Stimulated activated CD4-positive, alpha-beta T cell treated with anti-CD3 and anti-CD28 coated beads, Interleukin-15, amount 100 ng/mL, for 48 hours (primary cell): ENCODE results near the gene OR52K2.
"Not testable (repeated sequence)": the region's sequence is repeated elsewhere in the genome, so short reads cannot be mapped to it uniquely, and the experiment has no call there.

Experiments used
- DNase-seq, 2 donors: peaks; one replicate each; pipeline ENCODE4 v3.0.0-alpha.2; 2020; ENCODE audit warnings: low read depth in 2 of 2

Gene OR52K2

DNA sequence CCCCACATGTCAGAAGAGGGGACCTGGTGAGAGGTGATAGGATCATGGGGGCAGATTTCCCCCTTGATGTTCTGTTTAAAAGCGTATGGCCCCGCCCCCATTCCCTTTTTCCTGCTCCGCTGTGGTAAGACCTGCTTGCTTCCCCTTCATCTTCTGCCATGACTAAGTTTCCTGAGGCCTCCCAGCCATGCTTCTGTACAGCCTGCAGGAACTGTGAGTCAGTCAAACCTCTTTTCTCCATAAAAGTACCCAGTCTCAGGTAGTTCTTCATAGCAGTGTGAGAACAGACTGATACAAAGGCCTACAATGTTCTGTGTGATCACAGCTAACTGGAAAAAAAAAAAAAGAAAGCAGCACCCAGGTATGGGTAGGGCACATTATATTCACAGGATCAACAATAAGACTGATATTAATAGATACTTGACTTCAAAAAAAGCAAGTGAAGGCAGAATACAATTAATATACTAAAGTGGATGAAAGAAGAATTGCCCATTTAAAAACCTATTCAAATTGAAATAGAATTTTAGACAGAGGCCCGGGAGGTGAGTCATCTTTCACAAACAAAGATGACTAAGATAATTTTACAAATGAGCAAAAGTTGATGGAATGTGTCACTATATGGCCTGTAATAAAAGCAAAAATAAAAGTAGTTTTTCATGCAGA, 31.6 kb downstream of the OR52K2 start:
- DNase-seq, result no peak

DNA sequence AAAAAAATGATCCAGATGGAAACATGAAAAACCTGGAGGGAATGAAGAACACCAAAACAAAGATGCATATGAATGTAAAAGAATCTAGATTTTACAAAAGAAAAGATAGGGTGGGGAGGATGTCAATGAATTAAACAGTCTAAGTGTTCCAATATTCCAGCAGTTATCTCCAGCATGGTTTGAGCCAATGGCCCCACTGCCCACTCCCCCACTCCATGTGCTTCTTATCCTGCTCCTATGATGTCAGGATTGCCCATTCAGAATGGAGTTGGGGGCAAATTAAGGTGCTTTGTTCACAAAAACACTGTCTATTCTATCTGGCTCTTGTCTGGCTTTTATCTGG, 32.1 kb downstream of the OR52K2 start:
- no peak for DNase-seq

GRCh38 chr11:4482445-4482844, 33.4 kb downstream of the OR52K2 start, which contains the start of gene OR52K1:
OR52K1 (plus strand) TSS chr11:4482646; CDS start chr11:4488901, 6,255 bp downstream.
- no peak for DNase-seq

- no peak for DNase-seq
These were observed 35.2 kb downstream of the OR52K2 start for GRCh38 chr11:4484310-4484709.

DNA sequence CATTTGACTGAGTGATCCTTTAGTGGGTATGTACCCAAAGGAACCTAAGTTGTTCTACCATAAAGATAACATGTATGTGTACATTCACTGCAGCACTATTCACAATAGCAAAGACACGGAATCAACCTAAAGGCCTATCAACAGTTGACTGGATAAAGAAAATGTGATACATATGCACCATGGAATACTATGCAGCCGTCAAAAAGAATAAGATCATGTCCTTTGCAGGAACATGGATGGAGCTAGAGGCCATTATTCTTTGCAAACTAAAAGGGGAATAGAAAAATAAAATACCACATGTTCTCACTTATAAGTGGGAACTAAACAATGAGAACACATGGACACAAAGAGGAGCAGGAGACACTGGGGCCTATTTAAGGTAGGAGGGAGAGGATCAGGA, 42.3 kb downstream of the OR52K2 start:
- not testable (repeated sequence) for DNase-seq

DNA sequence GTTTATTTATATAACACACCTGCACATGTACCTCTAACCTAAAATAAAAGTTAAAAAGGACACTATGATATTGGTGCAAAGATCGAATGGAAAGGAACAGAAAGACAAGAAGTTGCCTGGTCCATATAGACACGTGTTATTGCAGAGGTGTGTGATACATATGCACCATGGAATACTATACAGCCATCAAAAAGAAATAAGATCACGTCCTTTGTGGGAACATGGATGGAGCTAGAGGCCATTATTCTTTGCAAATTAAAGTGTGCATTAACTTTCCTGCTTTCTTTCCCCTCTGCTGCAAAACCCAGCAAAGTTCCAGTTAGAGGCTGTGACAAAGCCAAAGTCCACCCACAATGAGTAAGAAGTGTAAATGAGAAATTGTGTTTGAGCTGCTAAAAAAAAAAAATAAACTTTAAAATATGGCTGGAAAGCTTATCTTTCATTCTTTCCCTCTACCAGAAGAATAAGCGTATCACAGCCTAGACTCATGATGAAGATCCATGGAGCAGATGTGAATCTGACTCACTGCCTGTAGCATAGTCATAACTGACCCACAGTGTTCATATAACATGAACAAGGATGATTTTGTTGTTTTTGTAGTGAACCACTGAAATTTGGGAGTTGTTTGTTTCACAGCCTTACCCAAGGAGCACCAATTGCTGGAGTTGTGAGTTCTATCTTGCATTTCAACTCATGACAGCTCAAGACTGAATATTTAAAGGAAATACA, 42.9 kb downstream of the OR52K2 start:
- DNase-seq, result no peak

DNA sequence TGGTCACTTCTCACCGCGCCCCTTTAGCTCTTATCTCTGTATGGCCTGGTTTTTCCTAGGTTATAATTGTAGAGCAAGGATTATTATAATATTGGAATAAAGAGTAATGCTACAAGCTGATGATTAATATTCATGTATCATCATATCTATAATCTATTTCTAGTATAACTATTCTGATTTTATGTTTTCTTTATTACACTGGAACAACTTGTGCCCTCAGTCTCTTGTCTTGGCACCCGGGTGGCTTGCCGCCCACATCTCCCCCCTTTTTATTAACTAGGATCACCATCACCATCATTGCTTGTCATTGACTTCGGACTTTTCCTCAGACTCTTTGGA, 44.4 kb downstream of the OR52K2 start:
- DNase-seq, result no peak

GRCh38 chr11:4495487-4495886, 46.4 kb downstream of the OR52K2 start:
- DNase-seq, result no peak

DNA sequence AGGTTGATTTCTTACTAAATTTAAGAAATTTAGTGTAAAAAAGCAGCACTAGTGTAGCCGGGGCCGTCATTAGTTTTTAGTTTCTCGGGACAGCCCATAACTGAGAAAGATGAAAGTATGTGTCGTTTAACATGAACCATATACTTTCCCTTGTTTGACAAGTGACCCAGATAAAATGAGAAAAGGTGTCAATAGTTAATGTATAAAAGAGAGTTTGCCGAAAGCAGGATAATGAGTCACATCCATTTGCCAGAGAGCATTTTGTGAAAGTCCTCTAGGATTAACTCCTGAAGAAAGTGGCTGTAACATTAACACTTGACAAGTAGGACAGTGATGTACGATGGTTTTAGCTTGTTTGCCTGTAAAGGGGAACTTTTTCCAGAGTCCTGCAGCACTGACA, 46.9 kb downstream of the OR52K2 start:
- DNase-seq, result no peak

GRCh38 chr11:4496557-4497248, 47.6 kb downstream of the OR52K2 start:
- no peak for DNase-seq
